ENCODE data around the gene GPC6. TPM values are rescaled to one million over a fixed set of nuclear protein-coding genes. Genes with fewer than 3 reads are reported as not detected.

Gene GPC6
- total and polyA plus RNA-seq, 9 of the 15 experiments (the other 6 are each of a cell fraction or from before 2014, with no cell fraction given), result under 0.01 to 0.20 (median 0.01) TPM; not detected in 4

GRCh38 chr13:93259527-93260080 is 33.0 kb downstream of the GPC6 start:
- Histone ChIP-seq H3K4me1 (replicated peaks in 1 of 2; ENCODE audit: control insufficient read depth in 2 of 2, insufficient read depth in 2 of 2, low read length in 2 of 2) (no peaks in the 10 kb centered on the region; a peak in 1 of 5 replicates), H3K4me3 (no peak overlapping the region), H3K9ac (ENCODE audit: insufficient read depth in 1 of 2, low read depth in 2 of 2, low read length in 2 of 2) (no peak overlapping the region), H3K27ac (ENCODE audit: extremely low read depth, low read depth, low read length) (no peak overlapping the region), H3K27me3 (ENCODE audit: control insufficient read depth in 2 of 2, insufficient read depth in 2 of 2, low read length in 2 of 2) (no peaks in the 10 kb centered on the region), H3K79me2 (ENCODE audit: control insufficient read depth, insufficient read depth, low read length) (no peaks in the 10 kb centered on the region), H3K4me2 (ENCODE audit: insufficient read depth, low read length) (no peak overlapping the region), H3K9me3 (replicated peaks; ENCODE audit: control insufficient read depth, insufficient read depth, low read depth, low read length) (no peaks in the 10 kb centered on the region), H4K20me1 (replicated peaks; ENCODE audit: control insufficient read depth, insufficient read depth, low read length) (no peaks in the 10 kb centered on the region), H3K36me3 (ENCODE audit: control insufficient read depth, insufficient read depth, low read length) (no peaks in the 10 kb centered on the region), H3K9me1 (ENCODE audit: control insufficient read depth, insufficient read depth, low read length) (no peaks in the 10 kb centered on the region), H2AFZ (ENCODE audit: low read depth, low read length) (no peak overlapping the region)
- FAIRE-seq, result no peak
- intact Hi-C loops (cut with micrococcal nuclease), result no loop called here
- no peak for ATAC-seq
- ChIA-PET CTCF (ENCODE audit: low intra/inter-chr PET ratio) (no interaction called here), POLR2A (interaction anchor here (0.6 to 5.4 kb wide), 10 partner anchors 8 to 27 kb away, joined by 3 to 28 read pairs (median 4); no protein-coding TSS in a partner anchor)
- in situ Hi-C loops (cut with MboI), result no loop called here
- no peak for DNase-seq (ENCODE audit: extremely low read depth in 1 of 4, low spot score in 3 of 4)
- TF ChIP-seq ATF6 (CRISPR knock-in tag; IDR thresholded peaks at IDR 0.05) (no peak), ELK1 (CRISPR knock-in tag; IDR thresholded peaks at IDR 0.05) (no peak), SAFB (IDR thresholded peaks at IDR 0.05; ENCODE audit: borderline replicate concordance, low read depth, low read length) (no peak), PYGO2 (tag; IDR thresholded peaks at IDR 0.05) (no peak), ZBTB1 (CRISPR knock-in tag; IDR thresholded peaks at IDR 0.05; ENCODE audit: borderline replicate concordance, low read depth) (no peak), FOXA3 (CRISPR knock-in tag; conservative IDR thresholded peaks at IDR 0.05 in 1 of 2, IDR thresholded peaks at IDR 0.05 in 1 of 2) (no peak), ZNF655 (CRISPR knock-in tag; IDR thresholded peaks at IDR 0.05) (no peak), ZBED1 (IDR thresholded peaks at IDR 0.05) (no peak), ZNF24 (IDR thresholded peaks at IDR 0.05) (no peak), POLR2B (IDR thresholded peaks at IDR 0.05; ENCODE audit: low read depth, partially characterized antibody) (no peak), BRF1 (IDR thresholded peaks at IDR 0.05; ENCODE audit: borderline replicate concordance, extremely low read depth, insufficient read length) (no peak), POLR2G (IDR thresholded peaks at IDR 0.05; ENCODE audit: low read depth, low read length) (no peak)
- BruUV-seq (replicated peaks), result no TSS peak
